ENCODE measurements around the gene VSTM5. TPM values are rescaled to one million over a fixed set of nuclear protein-coding genes. Genes with fewer than 3 reads are reported as not detected.

Gene VSTM5
- total and polyA plus RNA-seq, 8 donors, result 0.31 to 6.2 (median 0.83) TPM; not detected in 2

DNA sequence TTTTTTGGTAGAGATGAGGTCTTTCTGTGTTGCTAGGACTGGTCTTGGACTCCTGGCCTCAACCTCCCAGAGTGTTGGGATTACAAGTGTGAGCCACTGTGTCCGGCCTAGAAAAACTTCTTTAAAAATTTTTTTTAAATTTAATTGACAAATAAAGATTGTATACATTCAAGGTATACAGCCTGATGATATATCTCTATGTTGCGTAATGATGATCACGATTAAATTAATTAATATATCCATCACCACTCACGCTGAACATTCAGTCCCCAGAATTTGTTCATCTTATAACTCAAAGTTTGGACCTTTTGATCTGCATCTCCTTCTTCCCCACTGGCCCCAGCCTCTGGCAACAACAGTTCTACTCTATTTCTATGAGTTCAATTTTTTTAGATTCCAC, 27.2 kb downstream of the VSTM5 start:
- intact Hi-C loops (cut with DNase I; ENCODE audit: low total_unique reads), result no loop called here
- Histone ChIP-seq H3K9me3 (no peaks in the 10 kb centered on the region), H3K27ac (no peak overlapping the region), H3K4me1 (no peaks in the 10 kb centered on the region), H3K27me3 (no peaks in the 10 kb centered on the region), H3K4me3 (no peak overlapping the region), H3K36me3 (peaks cover 0 to 7% (median 3%) of the 10 kb centered on the region in 4 donors)
- no peak for DNase-seq
- TF ChIP-seq EP300 (IDR thresholded peaks at IDR 0.05) (no peak), POLR2AphosphoS5 (IDR thresholded peaks at IDR 0.05) (no peak), POLR2A (IDR thresholded peaks at IDR 0.05) (no peak)
- TF ChIP-seq, protein P1, sequence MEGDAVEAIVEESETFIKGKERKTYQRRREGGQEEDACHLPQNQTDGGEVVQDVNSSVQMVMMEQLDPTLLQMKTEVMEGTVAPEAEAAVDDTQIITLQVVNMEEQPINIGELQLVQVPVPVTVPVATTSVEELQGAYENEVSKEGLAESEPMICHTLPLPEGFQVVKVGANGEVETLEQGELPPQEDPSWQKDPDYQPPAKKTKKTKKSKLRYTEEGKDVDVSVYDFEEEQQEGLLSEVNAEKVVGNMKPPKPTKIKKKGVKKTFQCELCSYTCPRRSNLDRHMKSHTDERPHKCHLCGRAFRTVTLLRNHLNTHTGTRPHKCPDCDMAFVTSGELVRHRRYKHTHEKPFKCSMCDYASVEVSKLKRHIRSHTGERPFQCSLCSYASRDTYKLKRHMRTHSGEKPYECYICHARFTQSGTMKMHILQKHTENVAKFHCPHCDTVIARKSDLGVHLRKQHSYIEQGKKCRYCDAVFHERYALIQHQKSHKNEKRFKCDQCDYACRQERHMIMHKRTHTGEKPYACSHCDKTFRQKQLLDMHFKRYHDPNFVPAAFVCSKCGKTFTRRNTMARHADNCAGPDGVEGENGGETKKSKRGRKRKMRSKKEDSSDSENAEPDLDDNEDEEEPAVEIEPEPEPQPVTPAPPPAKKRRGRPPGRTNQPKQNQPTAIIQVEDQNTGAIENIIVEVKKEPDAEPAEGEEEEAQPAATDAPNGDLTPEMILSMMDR (IDR thresholded peaks at IDR 0.05), result no peak
- WGBS, 5 donors, result 89 to 97% (median 96%) methylated on average over 4 of the region's 4 CpGs

DNA sequence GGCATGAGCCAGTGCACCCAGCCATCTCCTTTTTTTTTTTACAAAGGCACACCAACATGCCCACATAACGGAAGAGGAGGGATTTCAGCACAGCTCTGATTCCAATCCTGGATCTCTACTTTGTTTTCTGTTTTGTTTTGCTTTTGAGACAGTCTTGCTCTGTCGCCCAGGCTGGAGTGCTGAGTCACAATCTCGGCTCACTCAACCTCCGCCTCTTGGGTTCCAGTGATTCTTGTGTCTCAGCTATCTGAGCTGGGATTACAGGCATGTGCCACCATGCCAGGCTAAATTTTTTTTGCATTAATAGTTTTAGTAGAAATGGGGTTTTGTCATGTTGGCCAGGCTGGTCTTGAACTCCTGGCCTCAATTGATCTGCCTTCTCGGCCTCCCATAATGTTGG, 28.1 kb downstream of the VSTM5 start:
- H3K27me3 ChIP-seq, result no peaks in the 10 kb centered on the region
- intact Hi-C loops (cut with DNase I; ENCODE audit: low total_unique reads), result no loop called here
- H3K4me3 ChIP-seq, result no peak overlapping the region
- no peak for DNase-seq
- peaks cover 0 to 10% (median 3%) of the 10 kb centered on the region in 4 donors for H3K36me3 ChIP-seq
- WGBS, 5 donors, result 85 to 94% (median 91%) methylated on average over 5 of the region's 5 CpGs
- no peak overlapping the region for H3K27ac ChIP-seq
- H3K9me3 ChIP-seq, result no peaks in the 10 kb centered on the region
- H3K4me1 ChIP-seq, result peaks cover 0 to 4% (median 2%) of the 10 kb centered on the region in 4 donors
- TF ChIP-seq POLR2AphosphoS5 (IDR thresholded peaks at IDR 0.05) (no peak), POLR2A (IDR thresholded peaks at IDR 0.05) (no peak), EP300 (IDR thresholded peaks at IDR 0.05) (no peak)

DNA sequence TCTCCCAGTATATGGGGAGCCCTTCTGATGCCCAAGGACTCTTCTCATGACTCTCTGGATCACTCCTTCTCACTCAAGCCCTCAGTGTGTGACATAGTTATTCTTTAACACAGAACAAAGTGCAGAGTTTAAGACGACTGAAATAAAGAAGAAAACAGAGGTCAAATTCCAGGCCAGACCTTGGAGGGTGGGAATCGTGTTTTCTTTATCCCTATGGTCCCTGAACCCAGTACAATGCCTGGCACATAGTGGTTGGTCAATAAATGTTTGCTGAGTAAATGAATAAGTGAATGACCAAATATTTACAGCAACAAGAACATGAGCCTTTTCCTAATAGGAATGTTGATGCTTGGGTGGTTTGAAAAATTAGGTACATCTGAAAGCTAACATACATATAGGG, 28.8 kb downstream of the VSTM5 start:
- Histone ChIP-seq H3K4me1 (peaks cover 0 to 6% (median 2%) of the 10 kb centered on the region in 4 donors), H3K4me3 (no peak overlapping the region), H3K9me3 (no peaks in the 10 kb centered on the region), H3K27ac (no peak overlapping the region), H3K36me3 (peaks cover 0 to 16% (median 5%) of the 10 kb centered on the region in 4 donors), H3K27me3 (no peaks in the 10 kb centered on the region)
- WGBS, 5 donors, result 19 to 50% (median 32%) methylated on average over 2 of the region's 2 CpGs
- intact Hi-C loops (cut with DNase I; ENCODE audit: low total_unique reads), result no loop called here
- no peak for TF ChIP-seq EP300 (IDR thresholded peaks at IDR 0.05)
- TF ChIP-seq, protein P1 (IDR thresholded peaks at IDR 0.05), result no peak
- no peak for TF ChIP-seq POLR2AphosphoS5 (IDR thresholded peaks at IDR 0.05)
- no peak for TF ChIP-seq POLR2A (IDR thresholded peaks at IDR 0.05)
- no peak for DNase-seq

DNA sequence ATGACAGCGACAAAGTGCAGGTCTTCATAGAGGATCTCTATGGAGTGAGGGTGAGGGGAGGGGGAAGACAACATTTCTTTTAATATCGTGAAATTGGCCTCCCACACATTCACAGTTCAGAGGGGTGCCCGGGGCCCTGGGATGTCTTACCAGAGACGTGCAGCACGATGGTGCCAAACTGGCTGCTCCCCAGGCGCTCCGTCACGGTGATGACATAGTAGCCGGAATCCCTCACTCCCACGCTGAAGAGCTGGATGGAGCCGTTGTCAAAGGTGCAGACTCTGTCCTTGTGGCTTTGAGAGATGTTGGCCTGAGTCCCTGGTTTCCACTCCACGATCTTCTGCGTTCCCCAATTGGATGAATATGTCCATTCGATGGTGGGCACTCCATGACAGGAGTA, 29.6 kb downstream of the VSTM5 start:
- Histone ChIP-seq H3K4me1 (peaks cover 0 to 6% (median 2%) of the 10 kb centered on the region in 4 donors), H3K4me3 (no peak overlapping the region), H3K36me3 (peaks cover 0 to 19% (median 8%) of the 10 kb centered on the region in 4 donors), H3K27me3 (no peaks in the 10 kb centered on the region), H3K27ac (no peak overlapping the region), H3K9me3 (no peaks in the 10 kb centered on the region)
- WGBS, 5 donors, result 89 to 95% (median 95%) methylated on average over 7 to 14 of the region's 14 CpGs
- TF ChIP-seq POLR2A (IDR thresholded peaks at IDR 0.05), result no peak
- no peak for TF ChIP-seq POLR2AphosphoS5 (IDR thresholded peaks at IDR 0.05)
- TF ChIP-seq, protein P1 (IDR thresholded peaks at IDR 0.05), result no peak
- no peak for TF ChIP-seq EP300 (IDR thresholded peaks at IDR 0.05)
- DNase-seq, result no peak
- intact Hi-C loops (cut with DNase I; ENCODE audit: low total_unique reads), result no loop called here

DNA sequence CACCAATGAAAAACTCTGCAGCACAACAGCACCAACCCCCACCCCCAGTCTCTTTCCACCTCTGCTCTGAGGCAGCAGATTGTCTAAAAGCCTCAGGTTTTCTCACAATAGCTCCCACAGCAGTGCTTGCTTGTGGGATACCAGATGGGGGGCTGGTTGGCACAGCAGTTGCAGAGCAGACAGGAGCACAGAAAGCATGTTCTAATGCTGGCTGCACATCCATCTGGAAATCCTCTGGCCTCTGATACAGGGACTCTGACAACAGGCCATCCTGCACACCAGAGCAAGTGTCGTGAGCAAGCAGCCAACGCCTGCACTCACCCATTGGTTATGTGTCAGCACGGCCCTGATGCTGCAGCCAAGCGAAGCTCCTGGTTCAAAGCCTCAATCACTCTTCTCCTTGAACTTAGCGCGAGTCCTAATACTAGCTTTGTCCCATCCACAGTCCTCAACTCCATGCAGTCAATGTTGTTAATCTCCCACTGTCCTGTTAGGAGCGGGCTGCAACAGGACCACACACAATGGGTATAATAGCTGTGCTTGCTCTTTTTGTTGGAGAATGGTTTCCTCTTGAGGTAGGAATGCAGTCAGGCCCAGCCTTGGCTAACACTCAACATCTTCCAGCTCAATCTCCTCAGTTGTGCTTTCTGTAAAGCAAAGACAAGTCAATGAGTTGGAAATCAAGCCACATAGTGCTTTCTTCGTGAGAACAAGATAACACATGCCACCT, 30.3 kb downstream of the VSTM5 start:
- Histone ChIP-seq H3K27ac (no peak overlapping the region), H3K4me3 (no peak overlapping the region), H3K9me3 (no peaks in the 10 kb centered on the region), H3K27me3 (no peaks in the 10 kb centered on the region), H3K4me1 (peaks cover 0 to 6% (median 2%) of the 10 kb centered on the region in 4 donors), H3K36me3 (peaks cover 0 to 27% (median 15%) of the 10 kb centered on the region in 4 donors)
- intact Hi-C loops (cut with DNase I; ENCODE audit: low total_unique reads), result no loop called here
- WGBS, 5 donors, result 80 to 90% (median 88%) methylated on average over 8 of the region's 8 CpGs
- no peak for DNase-seq
- TF ChIP-seq POLR2AphosphoS5 (IDR thresholded peaks at IDR 0.05) (no peak), EP300 (IDR thresholded peaks at IDR 0.05) (no peak), POLR2A (IDR thresholded peaks at IDR 0.05) (no peak)
- TF ChIP-seq, protein P1 (IDR thresholded peaks at IDR 0.05), result no peak

Data from stomach (tissue), 9 donors.